Esophagus squamous epithelium (tissue), 4 donors: Measurements from ENCODE around the gene INPP5E.

Experiments used
- POLR2A ChIP-seq, 4 donors: fragments of 450-650 bp; IDR thresholded peaks; one replicate each; pipeline ENCODE4 v1.6.1; 2017; ENCODE audit warnings: antibody characterized with exemption in 4 of 4, mild to moderate bottlenecking in 4 of 4, moderate library complexity in 3 of 4
- TF ChIP-seq, protein P1 (sequence below), 6 experiments: fragments of 450-650 bp in 4 of 6; fragments of 200-600 bp in 2 of 6; sonication (generic) in 2 of 6; IDR thresholded peaks; one replicate each; pipeline ENCODE4 v1.5.1; 2016 to 2019; ENCODE audit warnings: antibody characterized with exemption in 6 of 6, mild to moderate bottlenecking in 4 of 6, moderate library complexity in 4 of 6

DNA sequence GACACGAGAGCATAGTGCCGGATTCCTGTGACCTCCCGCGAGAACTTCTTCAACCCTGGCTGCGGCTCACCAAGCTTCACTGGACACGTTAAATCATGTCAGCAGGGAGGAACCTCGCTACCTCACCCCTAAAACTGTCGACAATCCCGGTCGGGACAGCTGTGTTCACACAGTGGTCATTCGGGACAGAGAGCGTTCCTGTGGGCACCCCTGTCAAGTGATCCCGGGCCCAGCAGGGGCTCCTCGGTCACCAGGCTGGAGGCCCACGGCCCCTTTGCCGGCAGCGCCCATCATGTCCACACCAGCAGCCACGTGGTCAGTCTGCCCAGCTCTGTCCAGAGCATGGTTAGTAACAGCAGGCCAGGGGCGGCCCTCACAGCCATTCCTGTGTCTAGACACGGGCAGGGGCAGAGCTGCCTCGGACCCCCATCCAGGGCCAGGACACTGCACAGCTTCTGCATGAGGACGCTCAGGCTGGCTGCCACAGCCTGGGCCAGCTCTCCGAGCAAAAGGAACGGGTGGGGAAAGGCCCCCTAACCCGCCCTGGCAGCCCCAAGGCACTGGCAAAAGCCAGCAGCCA, 3.5 kb downstream of the INPP5E start:
- TF ChIP-seq, protein P1, sequence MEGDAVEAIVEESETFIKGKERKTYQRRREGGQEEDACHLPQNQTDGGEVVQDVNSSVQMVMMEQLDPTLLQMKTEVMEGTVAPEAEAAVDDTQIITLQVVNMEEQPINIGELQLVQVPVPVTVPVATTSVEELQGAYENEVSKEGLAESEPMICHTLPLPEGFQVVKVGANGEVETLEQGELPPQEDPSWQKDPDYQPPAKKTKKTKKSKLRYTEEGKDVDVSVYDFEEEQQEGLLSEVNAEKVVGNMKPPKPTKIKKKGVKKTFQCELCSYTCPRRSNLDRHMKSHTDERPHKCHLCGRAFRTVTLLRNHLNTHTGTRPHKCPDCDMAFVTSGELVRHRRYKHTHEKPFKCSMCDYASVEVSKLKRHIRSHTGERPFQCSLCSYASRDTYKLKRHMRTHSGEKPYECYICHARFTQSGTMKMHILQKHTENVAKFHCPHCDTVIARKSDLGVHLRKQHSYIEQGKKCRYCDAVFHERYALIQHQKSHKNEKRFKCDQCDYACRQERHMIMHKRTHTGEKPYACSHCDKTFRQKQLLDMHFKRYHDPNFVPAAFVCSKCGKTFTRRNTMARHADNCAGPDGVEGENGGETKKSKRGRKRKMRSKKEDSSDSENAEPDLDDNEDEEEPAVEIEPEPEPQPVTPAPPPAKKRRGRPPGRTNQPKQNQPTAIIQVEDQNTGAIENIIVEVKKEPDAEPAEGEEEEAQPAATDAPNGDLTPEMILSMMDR (IDR thresholded peaks at IDR 0.05), result no peak
- no peak for TF ChIP-seq POLR2A (IDR thresholded peaks at IDR 0.05)
